GM18858 (cell line): Measurements from ENCODE around the gene ADM2.

Source experiments
- ATAC-seq: cut with Tn5 transposase; IDR thresholded peaks from one replicate; pipeline ENCODE4 v1.9.1; 2021; ENCODE audit not compliant: unreplicated experiment

The ADM2 gene

GRCh38 chr22:50523806-50524675, 42.7 kb downstream of the ADM2 start:
- no peak for ATAC-seq

- ATAC-seq = no peak
Measured at GRCh38 chr22:50524676-50525103, 43.3 kb downstream of the ADM2 start.

- ATAC-seq = peak; percentile 34
Measured at GRCh38 chr22:50525104-50525857, 43.9 kb downstream of the ADM2 start, which contains the start of gene SCO2. TSS of gene SCO2 (minus strand) at chr22:50525598. CDS start at chr22:50524411, 1,187 bp downstream.

GRCh38 chr22:50525858-50526107, 44.4 kb downstream of the ADM2 start:
- no peak for ATAC-seq

GRCh38 chr22:50526108-50526833, 44.9 kb downstream of the ADM2 start:
- peak; percentile 18 for ATAC-seq

GRCh38 chr22:50526834-50527801, 45.8 kb downstream of the ADM2 start:
- no peak for ATAC-seq

GRCh38 chr22:50527921-50528681, 46.8 kb downstream of the ADM2 start:
- ATAC-seq = no peak

GRCh38 chr22:50528682-50529415, 47.5 kb downstream of the ADM2 start:
- ATAC-seq = no peak

- ATAC-seq = no peak
Measured at GRCh38 chr22:50529416-50529896, 48.1 kb downstream of the ADM2 start.

GRCh38 chr22:50529897-50530579, 48.7 kb downstream of the ADM2 start, which contains the start of gene TYMP:
TSS of gene TYMP (minus strand) at chr22:50530012. CDS start at chr22:50529709, 303 bp downstream.
- ATAC-seq = no peak

- ATAC-seq = no peak
Measured at GRCh38 chr22:50530580-50530876, 49.2 kb downstream of the ADM2 start.

GRCh38 chr22:50530877-50531545, 49.7 kb downstream of the ADM2 start:
- ATAC-seq = no peak

- ATAC-seq = no peak
Measured at GRCh38 chr22:50531546-50531961, 50.2 kb downstream of the ADM2 start.

GRCh38 chr22:50531962-50532674, 50.8 kb downstream of the ADM2 start:
- ATAC-seq = no peak

- ATAC-seq = no peak
Measured at GRCh38 chr22:50532824-50533796, 51.8 kb downstream of the ADM2 start.
